H1 (cell line): Measurements from ENCODE around the gene CACNA1D. TPM values are rescaled to one million over a fixed set of nuclear protein-coding genes. Genes with fewer than 3 reads are reported as not detected.

Experiments
- polyA plus RNA-seq, 7 experiments: library from polyadenylated mRNA; depleted of rRNA in 3 of 7; stranded (reverse) in 5 of 7; unstranded in 2 of 7; fragments of >200 nt in 5 of 7; fragments of 200-250 nt in 2 of 7; gene quantifications; 1 replicate in 5 of 7; 2 replicates in 1 of 7; 4 replicates in 1 of 7; pipeline versions ENCODE4 v1.2.1 to v1.2.3, GENCODE V29; 2011 to 2013; ENCODE audit warnings: missing spikeins in 2 of 7, mixed read lengths in 2 of 7
- total RNA-seq: library from RNA; stranded (reverse); fragmentation: NEBNext Ultra II Directional; extraction: Animal tissue kit (Norgen Biotek cat#: 25700); gene quantifications from 2 replicates; pipeline ENCODE4 v1.2.1, GENCODE V29; 2021
- TF ChIP-seq, protein P1 (sequence below): fragments of 300-600 bp; sonication (generic); IDR thresholded peaks from 2 replicates; pipeline ENCODE4 v1.7.1; 2012; ENCODE audit warnings: low read length, moderate library complexity, mild to moderate bottlenecking, inconsistent platforms; ENCODE audit not compliant: insufficient replicate concordance

The CACNA1D gene
- total and polyA plus RNA-seq, 2 of the 8 experiments (the other 6 are each of a cell fraction or from before 2014, with no cell fraction given), result 2.0 to 2.9 TPM

GRCh38 chr3:53802256-53802880, 308.0 kb downstream of the CACNA1D start (continued):
- TF ChIP-seq, protein P1, sequence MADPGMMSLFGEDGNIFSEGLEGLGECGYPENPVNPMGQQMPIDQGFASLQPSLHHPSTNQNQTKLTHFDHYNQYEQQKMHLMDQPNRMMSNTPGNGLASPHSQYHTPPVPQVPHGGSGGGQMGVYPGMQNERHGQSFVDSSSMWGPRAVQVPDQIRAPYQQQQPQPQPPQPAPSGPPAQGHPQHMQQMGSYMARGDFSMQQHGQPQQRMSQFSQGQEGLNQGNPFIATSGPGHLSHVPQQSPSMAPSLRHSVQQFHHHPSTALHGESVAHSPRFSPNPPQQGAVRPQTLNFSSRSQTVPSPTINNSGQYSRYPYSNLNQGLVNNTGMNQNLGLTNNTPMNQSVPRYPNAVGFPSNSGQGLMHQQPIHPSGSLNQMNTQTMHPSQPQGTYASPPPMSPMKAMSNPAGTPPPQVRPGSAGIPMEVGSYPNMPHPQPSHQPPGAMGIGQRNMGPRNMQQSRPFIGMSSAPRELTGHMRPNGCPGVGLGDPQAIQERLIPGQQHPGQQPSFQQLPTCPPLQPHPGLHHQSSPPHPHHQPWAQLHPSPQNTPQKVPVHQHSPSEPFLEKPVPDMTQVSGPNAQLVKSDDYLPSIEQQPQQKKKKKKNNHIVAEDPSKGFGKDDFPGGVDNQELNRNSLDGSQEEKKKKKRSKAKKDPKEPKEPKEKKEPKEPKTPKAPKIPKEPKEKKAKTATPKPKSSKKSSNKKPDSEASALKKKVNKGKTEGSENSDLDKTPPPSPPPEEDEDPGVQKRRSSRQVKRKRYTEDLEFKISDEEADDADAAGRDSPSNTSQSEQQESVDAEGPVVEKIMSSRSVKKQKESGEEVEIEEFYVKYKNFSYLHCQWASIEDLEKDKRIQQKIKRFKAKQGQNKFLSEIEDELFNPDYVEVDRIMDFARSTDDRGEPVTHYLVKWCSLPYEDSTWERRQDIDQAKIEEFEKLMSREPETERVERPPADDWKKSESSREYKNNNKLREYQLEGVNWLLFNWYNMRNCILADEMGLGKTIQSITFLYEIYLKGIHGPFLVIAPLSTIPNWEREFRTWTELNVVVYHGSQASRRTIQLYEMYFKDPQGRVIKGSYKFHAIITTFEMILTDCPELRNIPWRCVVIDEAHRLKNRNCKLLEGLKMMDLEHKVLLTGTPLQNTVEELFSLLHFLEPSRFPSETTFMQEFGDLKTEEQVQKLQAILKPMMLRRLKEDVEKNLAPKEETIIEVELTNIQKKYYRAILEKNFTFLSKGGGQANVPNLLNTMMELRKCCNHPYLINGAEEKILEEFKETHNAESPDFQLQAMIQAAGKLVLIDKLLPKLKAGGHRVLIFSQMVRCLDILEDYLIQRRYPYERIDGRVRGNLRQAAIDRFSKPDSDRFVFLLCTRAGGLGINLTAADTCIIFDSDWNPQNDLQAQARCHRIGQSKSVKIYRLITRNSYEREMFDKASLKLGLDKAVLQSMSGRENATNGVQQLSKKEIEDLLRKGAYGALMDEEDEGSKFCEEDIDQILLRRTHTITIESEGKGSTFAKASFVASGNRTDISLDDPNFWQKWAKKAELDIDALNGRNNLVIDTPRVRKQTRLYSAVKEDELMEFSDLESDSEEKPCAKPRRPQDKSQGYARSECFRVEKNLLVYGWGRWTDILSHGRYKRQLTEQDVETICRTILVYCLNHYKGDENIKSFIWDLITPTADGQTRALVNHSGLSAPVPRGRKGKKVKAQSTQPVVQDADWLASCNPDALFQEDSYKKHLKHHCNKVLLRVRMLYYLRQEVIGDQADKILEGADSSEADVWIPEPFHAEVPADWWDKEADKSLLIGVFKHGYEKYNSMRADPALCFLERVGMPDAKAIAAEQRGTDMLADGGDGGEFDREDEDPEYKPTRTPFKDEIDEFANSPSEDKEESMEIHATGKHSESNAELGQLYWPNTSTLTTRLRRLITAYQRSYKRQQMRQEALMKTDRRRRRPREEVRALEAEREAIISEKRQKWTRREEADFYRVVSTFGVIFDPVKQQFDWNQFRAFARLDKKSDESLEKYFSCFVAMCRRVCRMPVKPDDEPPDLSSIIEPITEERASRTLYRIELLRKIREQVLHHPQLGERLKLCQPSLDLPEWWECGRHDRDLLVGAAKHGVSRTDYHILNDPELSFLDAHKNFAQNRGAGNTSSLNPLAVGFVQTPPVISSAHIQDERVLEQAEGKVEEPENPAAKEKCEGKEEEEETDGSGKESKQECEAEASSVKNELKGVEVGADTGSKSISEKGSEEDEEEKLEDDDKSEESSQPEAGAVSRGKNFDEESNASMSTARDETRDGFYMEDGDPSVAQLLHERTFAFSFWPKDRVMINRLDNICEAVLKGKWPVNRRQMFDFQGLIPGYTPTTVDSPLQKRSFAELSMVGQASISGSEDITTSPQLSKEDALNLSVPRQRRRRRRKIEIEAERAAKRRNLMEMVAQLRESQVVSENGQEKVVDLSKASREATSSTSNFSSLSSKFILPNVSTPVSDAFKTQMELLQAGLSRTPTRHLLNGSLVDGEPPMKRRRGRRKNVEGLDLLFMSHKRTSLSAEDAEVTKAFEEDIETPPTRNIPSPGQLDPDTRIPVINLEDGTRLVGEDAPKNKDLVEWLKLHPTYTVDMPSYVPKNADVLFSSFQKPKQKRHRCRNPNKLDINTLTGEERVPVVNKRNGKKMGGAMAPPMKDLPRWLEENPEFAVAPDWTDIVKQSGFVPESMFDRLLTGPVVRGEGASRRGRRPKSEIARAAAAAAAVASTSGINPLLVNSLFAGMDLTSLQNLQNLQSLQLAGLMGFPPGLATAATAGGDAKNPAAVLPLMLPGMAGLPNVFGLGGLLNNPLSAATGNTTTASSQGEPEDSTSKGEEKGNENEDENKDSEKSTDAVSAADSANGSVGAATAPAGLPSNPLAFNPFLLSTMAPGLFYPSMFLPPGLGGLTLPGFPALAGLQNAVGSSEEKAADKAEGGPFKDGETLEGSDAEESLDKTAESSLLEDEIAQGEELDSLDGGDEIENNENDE, result no peak
- TF ChIP-seq, all 59 proteins: peak for 0
